NCI-H2196 treated with DMSO at 0.1 percent for 48 hours (cell line): ENCODE results near the gene FOXN3.
"Not testable (repeated sequence)": the region's sequence is repeated elsewhere in the genome, so short reads cannot be mapped to it uniquely, and the experiment has no call there.

Experiments
- DNase-seq: peaks from one replicate; lab custom pipeline; 2025; ENCODE audit not compliant: unreplicated experiment; lab: John Stamatoyannopoulos, UW

Gene FOXN3

GRCh38 chr14:89141862-89142261, 275.2 kb downstream of the FOXN3 start:
- no peak for DNase-seq

- DNase-seq = no peak
Measured at GRCh38 chr14:89140326-89140725, 276.7 kb downstream of the FOXN3 start.

GRCh38 chr14:89139404-89140247, 277.4 kb downstream of the FOXN3 start:
- DNase-seq = no peak

- no peak for DNase-seq
Measured at GRCh38 chr14:89138846-89139245, 278.2 kb downstream of the FOXN3 start.

GRCh38 chr14:89137526-89138163, 279.4 kb downstream of the FOXN3 start:
- DNase-seq = no peak

GRCh38 chr14:89136587-89136986, 280.4 kb downstream of the FOXN3 start:
- no peak for DNase-seq

GRCh38 chr14:89134640-89135039, 282.4 kb downstream of the FOXN3 start:
- DNase-seq = no peak

- no peak for DNase-seq
Measured at GRCh38 chr14:89131004-89131750, 285.9 kb downstream of the FOXN3 start.

GRCh38 chr14:89129570-89129969, 287.5 kb downstream of the FOXN3 start:
- no peak for DNase-seq

GRCh38 chr14:89128311-89129026, 288.6 kb downstream of the FOXN3 start:
- no peak for DNase-seq

- no peak for DNase-seq
Measured at GRCh38 chr14:89126461-89126860, 290.6 kb downstream of the FOXN3 start.

GRCh38 chr14:89125216-89125615, 291.8 kb downstream of the FOXN3 start:
- DNase-seq = no peak

- DNase-seq = no peak
Measured at GRCh38 chr14:89123851-89124250, 293.2 kb downstream of the FOXN3 start.

- DNase-seq = no peak
Measured at GRCh38 chr14:89123215-89123614, 293.8 kb downstream of the FOXN3 start.

- no peak for DNase-seq
Measured at GRCh38 chr14:89121968-89122620, 294.9 kb downstream of the FOXN3 start.

- DNase-seq = no peak
Measured at GRCh38 chr14:89117012-89117411, 300.0 kb downstream of the FOXN3 start.

- DNase-seq = no peak
Measured at GRCh38 chr14:89114109-89114508, 302.9 kb downstream of the FOXN3 start.

- DNase-seq = no peak
Measured at GRCh38 chr14:89112720-89113119, 304.3 kb downstream of the FOXN3 start.

- DNase-seq = not testable (repeated sequence)
Measured at GRCh38 chr14:89111766-89112543, 305.1 kb downstream of the FOXN3 start.

GRCh38 chr14:89111232-89111631, 305.8 kb downstream of the FOXN3 start:
- DNase-seq = not testable (repeated sequence)
